GM21723 (cell line): ENCODE measurements around the gene YPEL2.

ENCODE experiments used
- ATAC-seq: cut with Tn5 transposase; IDR thresholded peaks from one replicate; pipeline ENCODE4 v1.9.1; 2021; ENCODE audit warnings: mild to moderate bottlenecking, moderate library complexity; ENCODE audit not compliant: unreplicated experiment

YPEL2 gene

GRCh38 chr17:59330053-59330942, 1.2 kb upstream of the YPEL2 start:
- no peak for ATAC-seq

GRCh38 chr17:59331929-59332748, 684 bp downstream of the YPEL2 start:
- peak; percentile 31 for ATAC-seq

GRCh38 chr17:59332749-59333377, 1.4 kb downstream of the YPEL2 start:
- no peak for ATAC-seq

GRCh38 chr17:59333836-59334235, 2.4 kb downstream of the YPEL2 start:
- no peak for ATAC-seq

- no peak for ATAC-seq
These were observed 4.2 kb downstream of the YPEL2 start for GRCh38 chr17:59335685-59336084.

- no peak for ATAC-seq
These were observed 6.4 kb downstream of the YPEL2 start for GRCh38 chr17:59337741-59338299.

GRCh38 chr17:59338498-59338897, 7.0 kb downstream of the YPEL2 start:
- ATAC-seq = no peak

GRCh38 chr17:59341922-59342321, 10.5 kb downstream of the YPEL2 start:
- ATAC-seq = no peak

- no peak for ATAC-seq
These were observed 11.3 kb downstream of the YPEL2 start for GRCh38 chr17:59342681-59343131.

- ATAC-seq = no peak
These were observed 14.0 kb downstream of the YPEL2 start for GRCh38 chr17:59345476-59345875.

GRCh38 chr17:59346341-59346740, 14.9 kb downstream of the YPEL2 start:
- no peak for ATAC-seq

GRCh38 chr17:59346876-59347407, 15.5 kb downstream of the YPEL2 start:
- ATAC-seq = no peak

GRCh38 chr17:59347975-59348391, 16.5 kb downstream of the YPEL2 start:
- no peak for ATAC-seq

GRCh38 chr17:59349178-59349577, 17.7 kb downstream of the YPEL2 start:
- no peak for ATAC-seq

GRCh38 chr17:59353106-59353854, 21.8 kb downstream of the YPEL2 start:
- ATAC-seq = no peak

- ATAC-seq = no peak
These were observed 22.7 kb downstream of the YPEL2 start for GRCh38 chr17:59353936-59354755.

- ATAC-seq = no peak
These were observed 23.7 kb downstream of the YPEL2 start for GRCh38 chr17:59355030-59355701.

GRCh38 chr17:59355702-59356325, 24.4 kb downstream of the YPEL2 start:
- no peak for ATAC-seq
